WTC11 (cell line): ENCODE measurements around the gene MICAL2. TPM values are rescaled to one million over a fixed set of nuclear protein-coding genes. Genes with fewer than 3 reads are reported as not detected.

Experiments used
- ATAC-seq: fragments of 200-7000 bp; cut with Tn5 transposase; 2 replicates; pipeline ENCODE4 v1.10.0; 2021; ENCODE audit warnings: mild to moderate bottlenecking, moderate library complexity
- CTCF ChIA-PET: fragments of 300-600 bp; sonication (Branson Sonifier 250); formaldehyde crosslinking; loops from one replicate; lab custom pipeline; 2021; ENCODE audit warnings: antibody characterized with exemption; lab: Charles Lee
- POLR2A ChIA-PET: fragments of 350-600 bp; sonication (Branson Sonifier 250); formaldehyde crosslinking; loops from one replicate; lab custom pipeline; 2021; ENCODE audit warnings: antibody characterized with exemption; lab: Charles Lee
- DNase-seq: peaks from one replicate; pipeline ENCODE4 v3.0.0; 2021; ENCODE audit warnings: low spot score
- H3K27ac Mint-ChIP-seq: 2 replicates; pipeline ENCODE4 v1.8.0; 2021; ENCODE audit warnings: mixed read lengths
- H3K27me3 Mint-ChIP-seq: 2 replicates; pipeline ENCODE4 v1.8.0; 2021; ENCODE audit warnings: low read depth, mild to moderate bottlenecking, moderate library complexity, mixed read lengths
- H3K36me3 Mint-ChIP-seq: 2 replicates; pipeline ENCODE4 v1.8.0; 2021; ENCODE audit warnings: mixed read lengths
- H3K4me1 Mint-ChIP-seq: 2 replicates; pipeline ENCODE4 v1.8.0; 2022; ENCODE audit warnings: mixed read lengths
- H3K4me3 Mint-ChIP-seq: 2 replicates; pipeline ENCODE4 v1.8.0; 2021; ENCODE audit warnings: mild to moderate bottlenecking, moderate library complexity, mixed read lengths
- H3K9me3 Mint-ChIP-seq: 2 replicates; pipeline ENCODE4 v1.8.0; 2021; ENCODE audit warnings: mixed read lengths
- AR ChIP-seq: fragments of 250-450 bp; sonication (Bioruptor Pico); IDR thresholded peaks from 2 replicates; pipeline ENCODE4 v1.9.0; 2021; ENCODE audit warnings: mild to moderate bottlenecking
- ARID4B ChIP-seq: sonication (generic); formaldehyde crosslinking; IDR thresholded peaks from 2 replicates; pipeline ENCODE4 v1.8.0; 2023; ENCODE audit warnings: missing genetic modification reagents, mild to moderate bottlenecking, borderline replicate concordance
- ATF1 ChIP-seq: sonication (generic); formaldehyde crosslinking; IDR thresholded peaks from 2 replicates; pipeline ENCODE4 v1.8.1; 2023; ENCODE audit warnings: mild to moderate bottlenecking, moderate library complexity, missing genetic modification reagents
- ATF6 ChIP-seq: sonication (generic); formaldehyde crosslinking; IDR thresholded peaks from 2 replicates; pipeline ENCODE4 v1.8.1; 2023; ENCODE audit warnings: mild to moderate bottlenecking, missing genetic modification reagents
- CBFB ChIP-seq: sonication (generic); formaldehyde crosslinking; IDR thresholded peaks from 2 replicates; pipeline ENCODE4 v1.8.1; 2022; ENCODE audit warnings: mild to moderate bottlenecking, low read depth, missing genetic modification reagents
- CREB1 ChIP-seq: sonication (generic); formaldehyde crosslinking; IDR thresholded peaks from 2 replicates; pipeline ENCODE4 v1.8.0; 2023; ENCODE audit warnings: mild to moderate bottlenecking, missing genetic modification reagents
- CREM ChIP-seq: sonication (generic); formaldehyde crosslinking; IDR thresholded peaks from 2 replicates; pipeline ENCODE4 v1.8.1; 2022; ENCODE audit warnings: mild to moderate bottlenecking, missing genetic modification reagents, moderate library complexity
- E2F5 ChIP-seq: sonication (generic); formaldehyde crosslinking; IDR thresholded peaks from 2 replicates; pipeline ENCODE4 v1.8.1; 2022; ENCODE audit warnings: mild to moderate bottlenecking, moderate library complexity, missing genetic modification reagents
- IRF2 ChIP-seq: sonication (generic); formaldehyde crosslinking; IDR thresholded peaks from 2 replicates; pipeline ENCODE4 v1.8.0; 2022; ENCODE audit warnings: low read depth, missing genetic modification reagents, borderline replicate concordance
- KAT7 ChIP-seq: sonication (generic); formaldehyde crosslinking; IDR thresholded peaks from 2 replicates; pipeline ENCODE4 v1.8.1; 2023; ENCODE audit warnings: missing genetic modification reagents, mild to moderate bottlenecking, borderline replicate concordance
- NFATC4 ChIP-seq: fragments of 250-450 bp; sonication (Bioruptor Pico); IDR thresholded peaks from 2 replicates; pipeline ENCODE4 v1.9.0; 2021; ENCODE audit warnings: mild to moderate bottlenecking
- NR2C2 ChIP-seq: sonication (generic); formaldehyde crosslinking; IDR thresholded peaks from 2 replicates; pipeline ENCODE4 v1.8.0; 2022; ENCODE audit warnings: mild to moderate bottlenecking, missing genetic modification reagents
- RORB ChIP-seq: fragments of 250-450 bp; sonication (Bioruptor Pico); IDR thresholded peaks from 2 replicates; pipeline ENCODE4 v1.9.0; 2021; ENCODE audit warnings: mild to moderate bottlenecking
- SP1 ChIP-seq: sonication (generic); formaldehyde crosslinking; conservative IDR thresholded peaks from 2 replicates; pipeline ENCODE4 v1.8.1; 2022; ENCODE audit warnings: missing genetic modification reagents
- TEAD1 ChIP-seq: sonication (generic); formaldehyde crosslinking; IDR thresholded peaks from 2 replicates; pipeline ENCODE4 v1.8.0; 2022; ENCODE audit warnings: mild to moderate bottlenecking, missing genetic modification reagents
- TEAD4 ChIP-seq: sonication (generic); formaldehyde crosslinking; IDR thresholded peaks from 2 replicates; pipeline ENCODE4 v1.8.0; 2022; ENCODE audit warnings: mild to moderate bottlenecking, missing genetic modification reagents
- USF1 ChIP-seq: sonication (generic); formaldehyde crosslinking; IDR thresholded peaks from 2 replicates; pipeline ENCODE4 v1.8.0; 2022; ENCODE audit warnings: mild to moderate bottlenecking, missing genetic modification reagents
- ZMAT4 ChIP-seq: fragments of 250-450 bp; sonication (Bioruptor Pico); IDR thresholded peaks from 2 replicates; pipeline ENCODE4 v1.9.0; 2021; ENCODE audit warnings: mild to moderate bottlenecking
- ZNF219 ChIP-seq: sonication (generic); formaldehyde crosslinking; IDR thresholded peaks from 2 replicates; pipeline ENCODE4 v1.8.0; 2023; ENCODE audit warnings: missing genetic modification reagents, mild to moderate bottlenecking, borderline replicate concordance
- total RNA-seq: library from RNA; stranded (reverse); gene quantifications from 3 replicates; pipeline ENCODE4 v1.2.3, GENCODE V29; 2021

Gene MICAL2
- total RNA-seq, 1 experiment from 2014 or later = 3.1 TPM

- ChIA-PET CTCF (interaction anchor here (1.0 to 4.8 kb wide), 4 partner anchors 19 to 624 kb away, joined by 3 to 101 read pairs (median 13); no protein-coding TSS in a partner anchor), POLR2A (no interaction called here)
- DNase-seq (no peak), ATAC-seq (no peak)
- no peak overlapping the region for H3K4me3 Mint-ChIP-seq
- no peak overlapping the region for H3K27ac Mint-ChIP-seq
- no peaks in the 10 kb centered on the region for H3K36me3 Mint-ChIP-seq
- peaks cover 13% of the 10 kb centered on the region for H3K9me3 Mint-ChIP-seq
- peaks cover 15% of the 10 kb centered on the region for H3K4me1 Mint-ChIP-seq
- TF ChIP-seq SP1 (no peak), NFATC4 (CRISPR knock-in tag) (no peak), RORB (CRISPR knock-in tag) (no peak), ARID4B (CRISPR knock-in tag) (no peak), ZMAT4 (CRISPR knock-in tag) (no peak), CBFB (CRISPR knock-in tag) (no peak), AR (CRISPR knock-in tag) (no peak)
- H3K27me3 Mint-ChIP-seq = no peaks in the 10 kb centered on the region
Measured at GRCh38 chr11:12290477-12290922, 180.1 kb downstream of the MICAL2 start.

- H3K27ac Mint-ChIP-seq = no peak overlapping the region
- H3K27me3 Mint-ChIP-seq = no peaks in the 10 kb centered on the region
- ChIA-PET POLR2A (no interaction called here), CTCF (interaction anchor here (1.0 to 4.8 kb wide), 3 partner anchors 18 to 623 kb away, joined by 3 to 101 read pairs (median 7); no protein-coding TSS in a partner anchor)
- no peaks in the 10 kb centered on the region for H3K36me3 Mint-ChIP-seq
- peaks cover 15% of the 10 kb centered on the region for H3K4me1 Mint-ChIP-seq
- no peak overlapping the region for H3K4me3 Mint-ChIP-seq
- DNase-seq (no peak), ATAC-seq (no peak)
- H3K9me3 Mint-ChIP-seq = peaks cover 13% of the 10 kb centered on the region
- TF ChIP-seq CBFB (CRISPR knock-in tag) = no peak
- no peak for TF ChIP-seq KAT7 (CRISPR knock-in tag)
- no peak for TF ChIP-seq NR2C2 (CRISPR knock-in tag)
- TF ChIP-seq ZNF219 (CRISPR knock-in tag) = no peak
- no peak for TF ChIP-seq CREB1 (CRISPR knock-in tag)
- no peak for TF ChIP-seq TEAD1 (CRISPR knock-in tag)
- TF ChIP-seq ATF1 (CRISPR knock-in tag) = no peak
- no peak for TF ChIP-seq ATF6 (CRISPR knock-in tag)
- no peak for TF ChIP-seq E2F5 (CRISPR knock-in tag)
- TF ChIP-seq TEAD4 (CRISPR knock-in tag) = no peak
- TF ChIP-seq USF1 (CRISPR knock-in tag) = no peak
- TF ChIP-seq CREM (CRISPR knock-in tag) = no peak
- TF ChIP-seq IRF2 (CRISPR knock-in tag) = no peak
Measured at GRCh38 chr11:12291313-12291712, 180.9 kb downstream of the MICAL2 start.
